Activated T-helper 1 cell treated with anti-CD3 and anti-CD28 coated beads, Interleukin-2, amount 50 U/mL, for 16 hours (primary cell): ENCODE data around the gene NEURL1B.
"Not testable (repeated sequence)": the region's sequence is repeated elsewhere in the genome, so short reads cannot be mapped to it uniquely, and the experiment has no call there.

ENCODE experiments used
- DNase-seq, 2 donors: peaks; one replicate each; pipeline ENCODE4 v3.0.0-alpha.2; 2020; ENCODE audit warnings: low read depth in 1 of 2, low spot score in 1 of 2

NEURL1B gene

DNA sequence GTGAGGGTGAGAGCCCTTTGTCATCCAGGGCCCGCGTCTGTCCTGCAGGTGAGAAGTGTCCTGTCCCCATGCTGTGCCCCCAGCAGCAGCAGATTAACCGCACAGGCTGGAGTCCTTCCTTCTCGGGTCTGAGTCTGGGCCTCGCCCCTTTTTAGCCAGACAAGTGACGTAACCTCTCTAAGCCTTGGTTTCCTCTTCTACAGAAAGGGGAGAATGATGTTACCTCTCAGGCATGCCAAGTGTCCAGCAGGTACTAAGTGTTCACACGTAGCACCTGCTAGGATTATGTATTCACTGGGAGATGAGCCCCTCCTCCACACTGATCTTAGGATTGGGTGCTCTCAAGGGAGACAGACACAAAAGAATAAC is 6.9 kb downstream of the NEURL1B start:
- DNase-seq: no peak

DNA sequence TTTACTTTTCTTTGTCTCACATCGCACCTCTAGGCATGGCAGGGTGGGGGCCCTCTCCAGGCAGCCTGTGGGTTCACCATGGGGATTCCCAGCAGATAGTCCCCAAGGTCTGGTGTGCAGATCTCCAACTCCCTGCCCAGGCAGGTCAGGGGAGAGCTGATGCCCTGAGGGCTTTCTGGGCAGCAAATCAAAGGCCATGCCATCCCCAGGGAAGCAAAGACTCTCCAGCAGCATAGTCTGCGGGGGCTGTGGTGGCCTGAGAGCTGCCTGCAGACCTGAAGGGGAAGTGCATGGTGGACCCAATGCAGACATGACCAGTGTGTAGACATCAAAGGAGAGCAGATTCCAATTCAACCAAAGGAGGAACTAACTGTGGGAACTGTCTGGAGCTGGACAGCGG is 7.7 kb downstream of the NEURL1B start:
- no peak for DNase-seq

GRCh38 chr5:172656496-172656895 is 15.4 kb downstream of the NEURL1B start:
- DNase-seq: not testable (repeated sequence)

DNA sequence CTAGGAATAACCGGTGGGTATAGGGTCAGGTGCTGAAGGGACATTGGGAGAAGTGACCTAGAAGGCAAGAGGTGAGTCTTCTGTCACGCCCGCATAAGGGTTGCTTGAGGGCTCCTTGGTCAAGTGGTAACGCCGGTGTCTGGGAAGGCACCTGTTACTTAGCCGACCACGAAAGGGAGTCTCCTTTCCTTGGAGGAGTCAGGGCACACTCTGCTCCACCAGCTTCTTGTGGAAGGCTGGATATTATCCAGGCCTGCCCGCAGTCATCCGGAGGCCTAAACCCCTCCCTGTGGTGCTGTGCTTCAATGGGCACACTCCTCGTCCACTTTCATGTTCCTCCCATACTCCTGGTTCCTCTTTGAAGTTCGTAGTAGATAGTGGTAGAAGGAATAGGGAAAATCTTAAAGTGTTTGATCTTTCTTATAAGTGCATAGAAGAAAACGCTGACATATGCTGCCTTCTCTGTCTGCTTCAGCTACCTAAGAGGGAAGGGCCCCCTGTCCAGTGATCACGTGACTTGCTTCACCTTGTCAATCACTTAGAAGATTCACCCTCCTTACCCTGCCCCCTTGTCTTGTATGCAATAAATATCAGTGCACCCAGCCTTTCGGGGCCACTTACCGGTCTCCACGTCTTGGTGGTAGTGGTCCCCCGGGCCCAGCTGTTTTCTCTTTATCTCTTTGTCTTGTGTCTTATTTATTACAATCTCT is 16.6 kb downstream of the NEURL1B start:
- DNase-seq: not testable (repeated sequence)

DNA sequence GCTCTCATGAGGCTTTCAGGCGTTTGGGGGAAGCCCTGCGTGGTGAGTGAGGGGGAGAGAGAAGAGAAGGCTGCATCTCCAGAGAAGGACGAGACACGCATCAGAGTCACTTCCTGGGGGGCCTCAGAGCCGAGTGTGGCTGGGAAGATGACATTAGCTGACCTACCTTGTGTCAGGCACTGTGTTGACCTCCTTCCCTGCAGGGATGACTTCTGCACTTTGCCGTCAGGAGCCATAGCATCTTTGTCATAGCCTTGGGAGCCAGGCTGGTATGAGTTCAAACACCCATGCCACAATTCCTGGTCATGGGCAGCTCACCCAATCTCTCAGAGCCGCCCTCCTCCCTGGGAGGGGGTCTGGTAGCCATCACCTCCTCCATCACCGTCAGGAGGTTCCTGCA is 17.3 kb downstream of the NEURL1B start:
- no peak for DNase-seq

GRCh38 chr5:172658961-172659501 is 18.0 kb downstream of the NEURL1B start:
- DNase-seq: no peak

DNA sequence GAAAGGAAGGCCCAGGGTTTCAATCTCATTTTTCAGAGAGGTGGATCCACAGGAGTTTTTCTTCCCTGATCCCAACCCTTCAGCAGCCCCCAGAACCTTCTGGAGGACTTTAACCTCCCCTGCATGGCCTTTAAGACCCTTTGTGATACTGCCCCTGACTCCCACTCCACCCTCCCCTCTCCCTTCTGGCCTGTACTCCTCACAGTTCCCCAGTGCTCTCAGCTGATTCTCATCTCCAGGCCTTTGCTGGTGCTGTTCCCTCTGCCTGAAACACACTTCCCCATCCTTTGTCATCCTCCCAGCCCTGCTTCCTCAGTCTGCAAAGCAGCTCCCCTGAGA is 18.5 kb downstream of the NEURL1B start:
- DNase-seq: no peak

DNA sequence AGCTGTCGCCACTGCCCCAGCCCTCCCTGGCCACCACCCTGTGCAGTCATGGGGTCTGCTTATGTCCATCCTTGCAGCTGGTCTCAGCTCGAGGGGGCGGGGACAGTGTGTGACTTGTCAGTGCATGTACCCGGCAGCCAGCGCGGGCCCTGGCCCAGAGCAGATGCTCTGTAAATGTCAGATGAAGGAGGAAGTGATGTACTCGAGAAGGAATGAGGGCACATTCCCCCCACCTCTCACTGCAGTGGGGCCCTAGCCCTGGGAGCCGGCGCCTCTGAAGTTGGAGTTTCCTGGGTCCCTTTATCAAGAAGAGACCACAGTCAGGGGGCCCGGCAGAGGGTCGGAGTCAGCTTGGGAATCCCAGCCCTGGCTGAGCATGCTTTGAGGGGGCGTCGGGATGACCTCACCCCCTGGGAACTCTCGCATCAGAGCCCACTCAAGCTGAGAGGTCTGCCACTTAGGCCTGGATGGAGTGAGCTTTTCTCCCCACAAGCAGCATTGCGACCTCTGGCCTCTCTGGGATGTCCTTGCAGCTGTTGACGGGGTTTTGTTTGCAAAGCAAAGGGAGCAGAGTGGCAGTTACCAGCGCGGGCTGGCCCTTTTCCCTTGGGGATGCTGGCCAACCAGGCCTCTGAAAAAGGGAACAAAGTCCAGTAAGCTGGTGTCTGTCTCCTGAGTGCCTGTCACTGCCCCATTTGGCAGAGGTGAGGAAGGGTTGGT is 19.0 kb downstream of the NEURL1B start:
- no peak for DNase-seq

DNA sequence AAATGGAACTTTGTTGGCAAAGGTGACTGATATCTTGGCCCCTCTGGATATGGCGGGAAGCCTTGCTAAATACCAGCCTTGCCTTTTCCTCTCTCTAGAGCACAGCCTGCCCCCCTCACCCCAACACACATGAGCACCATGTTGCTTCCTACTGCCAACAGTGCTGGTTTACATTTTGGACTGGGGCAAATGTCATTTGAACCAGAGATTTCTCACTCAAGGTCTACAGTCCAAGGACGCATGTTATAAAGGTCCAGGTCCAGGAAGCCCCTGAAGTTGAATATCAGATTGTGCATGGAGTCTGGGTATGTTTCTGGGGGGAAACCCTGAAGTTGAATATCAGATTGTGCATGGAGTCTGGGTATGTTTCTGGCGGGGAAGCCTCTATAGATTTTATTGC is 19.9 kb downstream of the NEURL1B start:
- no peak for DNase-seq

- no peak for DNase-seq
Observed at GRCh38 chr5:172661526-172661925, 20.5 kb downstream of the NEURL1B start.

GRCh38 chr5:172662596-172662995 is 21.5 kb downstream of the NEURL1B start:
- DNase-seq: no peak

DNA sequence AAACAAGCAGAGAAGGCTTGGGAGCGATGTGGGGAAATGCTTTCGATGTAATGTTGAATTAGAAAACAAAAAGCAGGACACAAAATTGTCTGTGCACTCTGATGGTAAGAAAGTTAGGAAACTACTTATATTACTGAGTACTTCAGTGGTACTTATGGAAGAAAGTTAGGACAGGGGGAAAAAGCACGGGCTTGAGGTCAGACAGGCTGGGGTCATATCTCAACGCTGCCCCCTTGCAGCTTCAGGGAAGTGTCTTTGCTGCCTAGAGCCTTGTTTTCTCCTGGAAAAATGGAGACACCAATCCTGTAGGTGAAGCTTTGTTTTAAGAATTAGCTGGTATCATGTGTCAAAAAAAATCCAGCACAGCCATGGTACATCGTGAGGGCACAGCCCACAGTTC is 23.0 kb downstream of the NEURL1B start:
- no peak for DNase-seq

DNA sequence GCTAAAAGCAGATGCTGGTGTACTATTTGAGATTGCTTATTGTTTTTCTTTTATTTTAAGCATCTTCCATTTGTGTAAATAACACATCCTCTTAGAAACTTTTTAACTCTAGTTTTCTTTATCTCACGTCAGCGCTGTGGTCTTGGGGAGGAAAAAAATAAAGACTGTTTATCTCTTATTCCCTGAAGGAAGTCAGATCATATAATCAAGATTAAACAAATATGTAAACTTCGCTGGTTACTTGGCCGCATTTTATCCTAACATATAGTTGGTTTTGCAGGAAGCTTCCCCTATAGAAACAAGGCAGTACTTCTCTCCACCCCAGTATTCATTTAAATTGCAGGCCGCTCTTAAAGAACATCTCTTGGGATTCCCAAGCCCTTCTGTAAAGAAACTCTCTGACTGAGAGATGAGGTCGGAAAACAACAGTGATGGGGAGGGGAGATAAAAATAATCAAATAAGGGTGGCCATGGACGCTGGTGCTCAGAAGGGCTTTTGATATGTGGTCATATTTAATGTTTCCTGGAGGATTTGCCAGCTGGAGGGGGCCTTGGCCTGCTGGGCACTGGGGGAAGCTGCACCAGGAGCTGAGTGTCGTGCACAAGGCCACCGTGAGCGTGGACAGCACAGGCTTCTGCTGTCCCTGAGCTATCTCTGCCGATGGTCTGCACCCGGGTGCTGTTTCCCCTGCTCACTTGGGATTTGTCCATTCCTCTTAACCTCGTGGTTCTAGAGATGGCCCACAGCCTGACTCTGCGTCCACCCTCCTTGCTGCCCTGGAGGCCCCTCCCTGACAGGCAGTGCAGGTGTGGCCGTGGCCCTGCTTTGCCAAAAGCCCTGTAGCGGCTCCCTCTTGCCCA is 23.8 kb downstream of the NEURL1B start:
- no peak for DNase-seq

DNA sequence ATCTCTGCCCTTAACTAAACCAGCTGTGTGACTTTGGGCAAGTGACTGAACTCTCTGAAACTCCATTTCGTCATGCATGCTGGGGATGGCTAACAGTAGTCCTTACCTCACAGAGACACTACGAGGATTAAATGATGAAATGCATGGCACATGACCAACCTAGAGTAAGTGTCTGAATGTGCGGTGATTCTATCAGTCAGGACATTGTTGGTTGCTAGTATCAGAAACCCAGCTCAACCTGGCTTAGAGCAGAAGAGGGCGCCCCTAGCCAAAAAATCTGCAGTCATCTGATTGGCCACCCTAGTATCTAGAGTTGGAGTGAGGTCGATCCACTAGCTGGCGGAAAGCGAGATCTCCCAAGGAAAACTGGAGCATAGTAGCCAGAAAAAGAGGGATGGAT is 25.2 kb downstream of the NEURL1B start:
- no peak for DNase-seq

GRCh38 chr5:172667786-172668593 is 26.9 kb downstream of the NEURL1B start:
- no peak for DNase-seq

GRCh38 chr5:172668594-172669071 is 27.6 kb downstream of the NEURL1B start:
- no peak for DNase-seq

DNA sequence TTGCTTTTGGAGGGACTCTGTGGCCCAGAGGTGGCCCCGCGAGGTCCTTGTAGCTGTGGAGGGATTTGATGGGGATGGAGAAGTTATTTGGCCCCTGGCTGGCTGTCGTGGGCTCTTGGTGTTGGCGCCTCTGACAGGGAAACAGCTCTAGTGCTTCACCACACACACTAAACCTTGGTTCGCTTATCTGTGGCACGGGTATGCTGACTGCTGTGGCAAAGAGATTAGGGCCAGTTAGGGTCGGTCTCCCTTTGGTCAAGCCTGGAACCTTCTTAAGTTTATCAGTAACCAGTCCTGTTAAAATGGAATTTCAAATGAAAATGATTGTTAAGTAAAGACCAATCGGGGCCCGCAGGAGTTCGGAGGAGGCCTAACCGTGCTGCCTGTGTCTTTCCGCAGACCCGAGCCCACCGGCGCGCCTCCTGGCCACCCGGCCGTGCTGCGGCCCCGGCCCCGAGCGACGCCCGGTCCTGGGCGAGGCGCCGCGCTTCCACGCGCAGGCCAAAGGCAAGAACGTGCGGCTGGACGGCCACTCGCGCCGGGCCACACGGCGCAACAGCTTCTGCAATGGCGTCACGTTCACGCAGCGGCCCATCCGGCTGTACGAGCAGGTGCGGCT is 28.4 kb downstream of the NEURL1B start:
- DNase-seq: no peak

GRCh38 chr5:172670005-172670402 is 28.9 kb downstream of the NEURL1B start:
- no peak for DNase-seq

GRCh38 chr5:172670444-172670843 is 29.4 kb downstream of the NEURL1B start:
- DNase-seq: no peak

DNA sequence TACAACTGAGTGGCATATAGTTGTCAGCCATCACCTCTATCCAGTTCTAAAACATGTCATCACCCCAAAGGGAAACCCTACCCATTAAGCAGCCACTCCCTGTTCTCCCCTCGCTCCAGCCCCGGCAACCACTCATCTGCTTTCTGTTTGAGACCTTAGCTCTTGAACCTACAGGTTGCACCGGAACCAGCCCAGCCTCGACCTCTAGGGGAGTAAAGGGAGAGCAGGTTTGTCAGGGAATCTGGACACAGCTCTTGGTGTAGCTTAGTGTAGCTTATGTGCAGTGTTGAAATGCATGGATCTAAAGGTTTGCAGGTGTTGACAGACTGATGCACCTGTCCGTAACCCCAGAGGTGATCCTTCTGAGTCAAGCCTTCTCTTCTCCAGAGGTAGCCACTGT is 30.0 kb downstream of the NEURL1B start:
- no peak for DNase-seq
